Heart left ventricle (tissue), 13 donors: Measurements from ENCODE around the gene KLHL2.

Experiments
- CTCF ChIP-seq, 12 donors: fragments of 200-600 bp; sonication (generic) in 4 of 12; IDR thresholded peaks; one replicate each; pipeline versions ENCODE4 v1.5.0 to v1.8.0; 2018 to 2022; ENCODE audit warnings: antibody characterized with exemption in 12 of 12, mild to moderate bottlenecking in 5 of 12
- POLR2A ChIP-seq, 2 donors: fragments of 450-650 bp; IDR thresholded peaks; one replicate each; pipeline ENCODE4 v1.6.1; 2017; ENCODE audit warnings: antibody characterized with exemption in 2 of 2, mild to moderate bottlenecking in 2 of 2, moderate library complexity in 2 of 2
- donor health status: ischemic (EF 13 %, LVEDD 7.1; RV severe dilation, severe dysfunction).
- donor health status: DM: no; HTN: yes; CAD: no.
- donor health status: DM: no; HTN: no; CAD: no.
- donor health status: ischemic (EF 25% LVEDD 6.9; RV normal size, moderate dysfunction).
- donor health status: ischemic (EF 25% LVEDD 5.7; RV mildly dilated, moderate dysfunction).
- donor health status: ischemic (EF 35%, LVEDD 5.7; RV mildly dilated, moderate dysfunction).
- donor health status: nonischemic (EF 11% LVEDD 7.7; RV severe dilation, severe dysfunction).
- donor health status: DM: yes; HTN: yes; CAD: no.
- donor health status: PGD.
- donor health status: ischemic (EF 29% LVEDD 5.4; RV normal size, mild dysfunction).
- donor health status: nonischemic (EF 23%, LVEDD 6.1; RV moderate dilation, normal function).

GRCh38 chr4:165222651-165222994 is 15.3 kb downstream of the KLHL2 start:
- TF ChIP-seq POLR2A (IDR thresholded peaks at IDR 0.05) (no peak), CTCF (IDR thresholded peaks at IDR 0.05) (no peak)
